B cell (primary cell): ENCODE data around the gene ASPSCR1.

Experiments
- CTCF ChIP-seq: fragments of 200-600 bp; IDR thresholded peaks from one replicate; pipeline ENCODE4 v1.8.0; 2022; ENCODE audit warnings: antibody characterized with exemption, mild to moderate bottlenecking
- EZH2 ChIP-seq: IDR thresholded peaks from 2 replicates; pipeline ENCODE4 v1.6.1; 2012; ENCODE audit warnings: borderline replicate concordance, low read depth, mild to moderate bottlenecking, moderate library complexity, low read length; ENCODE audit not compliant: insufficient read depth, poor library complexity, severe bottlenecking

- TF ChIP-seq CTCF (no peak), EZH2 (no peak)
Observed at GRCh38 chr17:82052638-82053059, 75.2 kb downstream of the ASPSCR1 start.
